HepG2 (cell line): ENCODE measurements around the gene LRRC4C. TPM values are rescaled to one million over a fixed set of nuclear protein-coding genes. Genes with fewer than 3 reads are reported as not detected.

Source experiments
- ATAC-seq: fragments of 200-7000 bp; cut with Tn5 transposase; 3 replicates; pipeline ENCODE4 v1.9.1; 2020; ENCODE audit warnings: mild to moderate bottlenecking, moderate library complexity
- BruUV-seq: library from RNA; stranded (reverse); fragments of 400-500 nt; replicated peaks from 2 replicates; lab custom pipeline; 2021; lab: Mats Ljungman, UMichigan
- CTCF ChIA-PET: fragments of 300-600 bp; formaldehyde crosslinking; extraction: SDS; loops from one replicate; lab custom pipeline; 2021; ENCODE audit warnings: low total read pairs, inconsistent platforms, low intra/inter-chr PET ratio; lab: Yijun Ruan, JAX
- POLR2A ChIA-PET: fragments of 350-600 bp; sonication (Branson Sonifier 250); formaldehyde crosslinking; loops from one replicate; lab custom pipeline; 2020; ENCODE audit warnings: antibody characterized with exemption, inconsistent platforms; lab: Yijun Ruan, JAX
- DNase-seq: peaks from one replicate; pipeline ENCODE4 v3.0.0-alpha.2; 2015; ENCODE audit warnings: low spot score
- FAIRE-seq: peaks from 3 replicates; lab custom pipeline; 2011; peaks lifted over from hg19 to GRCh38; lab: Jason Lieb, UNC
- H2AFZ ChIP-seq: one replicate; pipeline ENCODE4 v1.6.1; 2011; ENCODE audit warnings: low read length, inconsistent platforms
- H3K27ac ChIP-seq: fragments of 300-600 bp; 3 replicates; pipeline ENCODE4 v1.8.0; 2011; ENCODE audit warnings: mixed run types, mild to moderate bottlenecking, mixed read lengths, low read length, inconsistent platforms; ENCODE audit not compliant: insufficient read depth; ENCODE audit errors: extremely low read length
- H3K27me3 ChIP-seq, 2 experiments: fragments of 200-600 bp in 1 of 2; 2 replicates in 1 of 2; 3 replicates in 1 of 2; pipeline versions ENCODE4 v1.6.0 to v1.8.0; 2011; ENCODE audit warnings: low read length in 2 of 2, mild to moderate bottlenecking in 2 of 2, moderate library complexity in 2 of 2, inconsistent platforms in 1 of 2; ENCODE audit not compliant: insufficient read depth in 2 of 2, control insufficient read depth in 1 of 2
- H3K36me3 ChIP-seq, 2 experiments: fragments of 200-600 bp in 1 of 2; replicated peaks in 1 of 2; 2 replicates in 1 of 2; 3 replicates in 1 of 2; pipeline versions ENCODE4 v1.5.1 to v1.8.0; 2011; ENCODE audit warnings: low read length in 2 of 2, inconsistent platforms in 1 of 2; ENCODE audit not compliant: insufficient read depth in 2 of 2, control insufficient read depth in 1 of 2
- H3K4me1 ChIP-seq: 2 replicates; pipeline ENCODE4 v1.5.1; 2012; ENCODE audit warnings: low read length, inconsistent platforms; ENCODE audit not compliant: insufficient read depth
- H3K4me2 ChIP-seq: 2 replicates; pipeline ENCODE4 v1.6.0; 2011; ENCODE audit warnings: low read depth, low read length, inconsistent platforms
- H3K4me3 ChIP-seq, 3 experiments: fragments of 200-600 bp in 1 of 3; sonication (generic), shearing (Covaris generic) in 1 of 3; replicated peaks in 1 of 3; 2 replicates each; pipeline ENCODE4 v1.5.1; 2011 to 2016; ENCODE audit warnings: low read length in 3 of 3, inconsistent platforms in 2 of 3, low read depth in 2 of 3, mild to moderate bottlenecking in 2 of 3, control low read depth in 1 of 3, mixed read lengths in 1 of 3; ENCODE audit not compliant: insufficient read depth in 1 of 3
- H3K79me2 ChIP-seq: one replicate; pipeline ENCODE4 v1.6.1; 2011; ENCODE audit warnings: low read length, inconsistent platforms; ENCODE audit not compliant: insufficient read depth
- H3K9ac ChIP-seq: 2 replicates; pipeline ENCODE4 v1.6.0; 2011; ENCODE audit warnings: mild to moderate bottlenecking, low read depth, low read length, inconsistent platforms; ENCODE audit not compliant: insufficient read depth
- H3K9me3 ChIP-seq: 2 replicates; pipeline ENCODE4 v1.5.1; 2012; ENCODE audit warnings: mild to moderate bottlenecking, low read length
- H4K20me1 ChIP-seq: 2 replicates; pipeline ENCODE4 v1.6.0; 2011; ENCODE audit warnings: inconsistent platforms, mild to moderate bottlenecking, low read length, moderate library complexity; ENCODE audit not compliant: insufficient read depth
- BRCA1 ChIP-seq: sonication (generic); formaldehyde crosslinking; IDR thresholded peaks from 2 replicates; pipeline ENCODE4 v1.4.0; 2020; ENCODE audit warnings: missing genetic modification reagents
- KLF12 ChIP-seq: sonication (generic); formaldehyde crosslinking; IDR thresholded peaks from 2 replicates; pipeline ENCODE4 v1.4.0; 2020; ENCODE audit warnings: missing genetic modification reagents, borderline replicate concordance
- KLF16 ChIP-seq, 2 experiments: sonication (generic) in 1 of 2; formaldehyde crosslinking in 1 of 2; IDR thresholded peaks; 2 replicates each; pipeline versions ENCODE4 v1.6.1 to v1.8.0; 2016 to 2023; ENCODE audit warnings: missing genetic modification reagents in 2 of 2, missing compliant biosample characterization in 1 of 2
- NFAT5 ChIP-seq: sonication (generic); formaldehyde crosslinking; IDR thresholded peaks from 2 replicates; pipeline ENCODE4 v1.4.0; 2020; ENCODE audit warnings: missing genetic modification reagents
- THYN1 ChIP-seq: sonication (generic); formaldehyde crosslinking; IDR thresholded peaks from 2 replicates; pipeline ENCODE4 v1.8.1; 2023; ENCODE audit warnings: low read depth, mild to moderate bottlenecking, moderate library complexity, missing genetic modification reagents, borderline replicate concordance
- UBTF ChIP-seq: sonication (generic); formaldehyde crosslinking; IDR thresholded peaks from 2 replicates; pipeline ENCODE4 v1.4.0; 2020; ENCODE audit warnings: mild to moderate bottlenecking, missing genetic modification reagents
- ZBED4 ChIP-seq: sonication (generic); formaldehyde crosslinking; IDR thresholded peaks from 2 replicates; pipeline ENCODE4 v1.4.0; 2020; ENCODE audit warnings: missing genetic modification reagents, borderline replicate concordance
- ZNF615 ChIP-seq: sonication (generic); formaldehyde crosslinking; IDR thresholded peaks from 2 replicates; pipeline ENCODE4 v1.5.0; 2020; ENCODE audit warnings: mild to moderate bottlenecking, missing genetic modification reagents, borderline replicate concordance
- ZNF629 ChIP-seq: sonication (generic); formaldehyde crosslinking; conservative IDR thresholded peaks from 2 replicates; pipeline ENCODE4 v1.5.0; 2020; ENCODE audit warnings: missing genetic modification reagents
- WGBS: methylation state at CpG from one replicate; pipeline ENCODE4 v1.1.6; 2017; ENCODE audit warnings: low lambda C conversion rate; 5-methylcytosine and 5-hydroxymethylcytosine counted together
- in situ Hi-C: cut with HindIII; loops from 2 replicates; pipeline ENCODE4 v1.10.0; 2017; ENCODE audit warnings: low pct_unique_long_range_greater_than_20kb; ENCODE audit not compliant: extremely low pct_ligation_motif_present
- intact Hi-C: fragments of 100-400 bp; cut with micrococcal nuclease; formaldehyde crosslinking; loops from one replicate; pipeline ENCODE4 v1.10.0; 2022; ENCODE audit not compliant: unreplicated experiment
- polyA plus RNA-seq, 8 experiments: library from polyadenylated mRNA; depleted of rRNA in 3 of 8; stranded (reverse) in 7 of 8; unstranded in 1 of 8; fragments of >200 nt; fragmentation: Illumina TruSeq in 4 of 8; extraction: Trizol in 4 of 8; gene quantifications; 2 replicates each; pipeline versions ENCODE4 v1.2.1 to v1.2.3, GENCODE V29; 2011 to 2016; ENCODE audit warnings: low read depth in 4 of 8, missing spikeins in 1 of 8, mixed read lengths in 1 of 8; ENCODE audit not compliant: insufficient read depth in 1 of 8
- total RNA-seq, 5 experiments: library from RNA; depleted of rRNA; stranded (reverse); fragments of >200 nt; fragmentation: Illumina TruSeq; extraction: Trizol; gene quantifications; 2 replicates each; pipeline ENCODE4 v1.2.3, GENCODE V29; 2016; ENCODE audit warnings: low read depth in 1 of 5
- TF ChIP-seq, protein P1 (sequence below): sonication (generic); formaldehyde crosslinking; IDR thresholded peaks from 2 replicates; pipeline ENCODE4 v1.4.0; 2020; ENCODE audit warnings: missing genetic modification reagents
- TF ChIP-seq, protein P2 (sequence below): fragments of 450-650 bp; IDR thresholded peaks from 2 replicates; pipeline ENCODE4 v1.6.1; 2017

The LRRC4C gene
- total and polyA plus RNA-seq, 2 of the 13 experiments (the other 11 are each of a cell fraction or from before 2014, with no cell fraction given), result not detected

GRCh38 chr11:41399323-41399722 lies 60.1 kb downstream of the LRRC4C start:
- TF ChIP-seq, protein P1, sequence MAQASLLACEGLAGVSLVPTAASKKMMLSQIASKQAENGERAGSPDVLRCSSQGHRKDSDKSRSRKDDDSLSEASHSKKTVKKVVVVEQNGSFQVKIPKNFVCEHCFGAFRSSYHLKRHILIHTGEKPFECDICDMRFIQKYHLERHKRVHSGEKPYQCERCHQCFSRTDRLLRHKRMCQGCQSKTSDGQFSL, result no peak
- no peak for TF ChIP-seq KLF16 (CRISPR knock-in tag; IDR thresholded peaks at IDR 0.05)
- TF ChIP-seq NFAT5 (CRISPR knock-in tag), result no peak
- TF ChIP-seq, protein P2, sequence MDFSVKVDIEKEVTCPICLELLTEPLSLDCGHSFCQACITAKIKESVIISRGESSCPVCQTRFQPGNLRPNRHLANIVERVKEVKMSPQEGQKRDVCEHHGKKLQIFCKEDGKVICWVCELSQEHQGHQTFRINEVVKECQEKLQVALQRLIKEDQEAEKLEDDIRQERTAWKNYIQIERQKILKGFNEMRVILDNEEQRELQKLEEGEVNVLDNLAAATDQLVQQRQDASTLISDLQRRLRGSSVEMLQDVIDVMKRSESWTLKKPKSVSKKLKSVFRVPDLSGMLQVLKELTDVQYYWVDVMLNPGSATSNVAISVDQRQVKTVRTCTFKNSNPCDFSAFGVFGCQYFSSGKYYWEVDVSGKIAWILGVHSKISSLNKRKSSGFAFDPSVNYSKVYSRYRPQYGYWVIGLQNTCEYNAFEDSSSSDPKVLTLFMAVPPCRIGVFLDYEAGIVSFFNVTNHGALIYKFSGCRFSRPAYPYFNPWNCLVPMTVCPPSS, result no peak
- no peak for TF ChIP-seq UBTF (CRISPR knock-in tag)
- TF ChIP-seq THYN1 (CRISPR knock-in tag), result no peak
- no peak for TF ChIP-seq ZBED4
- TF ChIP-seq ZNF615 (CRISPR knock-in tag), result no peak
- TF ChIP-seq ZNF629 (CRISPR knock-in tag), result no peak
- TF ChIP-seq BRCA1, result no peak
- no peak for TF ChIP-seq KLF12 (CRISPR knock-in tag)
- ATAC-seq (no peak), FAIRE-seq (no peak), DNase-seq (no peak)
- no TSS peak for BruUV-seq
- ChIA-PET POLR2A (no interaction called here), CTCF (no interaction called here)
- H3K4me1 ChIP-seq, result no peaks in the 10 kb centered on the region
- in situ Hi-C loops, result no loop called here
- H3K27me3 ChIP-seq, result no peaks in the 10 kb centered on the region; a peak in 1 of 5 replicates
- H3K4me3 ChIP-seq, result no peak overlapping the region
- no peak overlapping the region for H2AFZ ChIP-seq
- H3K36me3 ChIP-seq, result no peaks in the 10 kb centered on the region
- H3K4me2 ChIP-seq, result no peak overlapping the region
- intact Hi-C loops, result no loop called here
- H3K27ac ChIP-seq, result no peak overlapping the region
- 0 out of 2 replicates have a peak, but pooled peaks cover 4% of the 10 kb centered on the region for H3K9me3 ChIP-seq
- 15% methylated on average over 2 of the region's 2 CpGs for WGBS
- no peaks in the 10 kb centered on the region for H4K20me1 ChIP-seq
- H3K79me2 ChIP-seq, result no peaks in the 10 kb centered on the region
- H3K9ac ChIP-seq, result no peak overlapping the region
